GM21423 (cell line): Measurements from ENCODE around the gene ADARB2.

ENCODE experiments used
- ATAC-seq: cut with Tn5 transposase; IDR thresholded peaks from one replicate; pipeline ENCODE4 v1.9.1; 2021; ENCODE audit warnings: mild to moderate bottlenecking, moderate library complexity; ENCODE audit not compliant: unreplicated experiment

ADARB2 gene

GRCh38 chr10:1185911-1186682 is 551.2 kb downstream of the ADARB2 start:
- no peak for ATAC-seq

GRCh38 chr10:1184541-1185430 is 552.5 kb downstream of the ADARB2 start:
- ATAC-seq: no peak

GRCh38 chr10:1183701-1184100 is 553.6 kb downstream of the ADARB2 start:
- ATAC-seq: no peak

GRCh38 chr10:1183033-1183396 is 554.3 kb downstream of the ADARB2 start:
- ATAC-seq: no peak

- no peak for ATAC-seq
Measured at GRCh38 chr10:1182280-1183032, 554.9 kb downstream of the ADARB2 start.

GRCh38 chr10:1180836-1181235 is 556.5 kb downstream of the ADARB2 start:
- no peak for ATAC-seq

GRCh38 chr10:1180071-1180730 is 557.1 kb downstream of the ADARB2 start:
- ATAC-seq: no peak

- no peak for ATAC-seq
Measured at GRCh38 chr10:1179346-1180070, 557.8 kb downstream of the ADARB2 start.

GRCh38 chr10:1178506-1178905 is 558.8 kb downstream of the ADARB2 start:
- ATAC-seq: no peak

GRCh38 chr10:1177936-1178335 is 559.4 kb downstream of the ADARB2 start:
- ATAC-seq: no peak

GRCh38 chr10:1175956-1176565 is 561.3 kb downstream of the ADARB2 start:
- no peak for ATAC-seq

GRCh38 chr10:1174022-1174421 is 563.3 kb downstream of the ADARB2 start:
- no peak for ATAC-seq

GRCh38 chr10:1173091-1173490 is 564.2 kb downstream of the ADARB2 start:
- no peak for ATAC-seq

- ATAC-seq: no peak
Measured at GRCh38 chr10:1172256-1172984, 564.9 kb downstream of the ADARB2 start.

GRCh38 chr10:1171586-1171985 is 565.7 kb downstream of the ADARB2 start:
- ATAC-seq: no peak

GRCh38 chr10:1171182-1171581 is 566.1 kb downstream of the ADARB2 start:
- no peak for ATAC-seq

GRCh38 chr10:1170867-1171180 is 566.5 kb downstream of the ADARB2 start:
- ATAC-seq: no peak

- no peak for ATAC-seq
Measured at GRCh38 chr10:1169981-1170866, 567.1 kb downstream of the ADARB2 start.
